Measurements from ENCODE around the gene ESYT3. TPM values are rescaled to one million over a fixed set of nuclear protein-coding genes. Genes with fewer than 3 reads are reported as not detected.

ESYT3 gene
- polyA plus RNA-seq, 2 donors: 0.56 to 0.63 TPM

DNA sequence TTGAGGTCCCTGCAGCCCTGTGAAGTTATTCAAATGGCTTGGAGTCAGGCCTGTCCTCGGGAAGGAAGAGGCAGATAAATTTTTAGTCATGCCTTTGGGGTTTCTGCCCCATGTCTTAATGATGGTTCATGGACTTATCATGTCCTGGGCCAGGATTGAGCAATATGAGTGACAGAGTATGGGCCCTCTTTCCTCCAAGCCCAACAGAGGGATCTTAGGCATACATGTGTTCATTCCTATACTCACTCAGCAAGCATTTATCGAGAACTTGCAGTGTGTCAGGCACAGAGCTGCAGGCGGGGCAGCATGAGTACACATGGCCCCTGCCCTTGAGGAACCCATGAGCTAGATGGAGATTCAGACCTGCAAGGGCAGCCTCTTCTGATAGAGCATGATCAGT is 6.2 kb downstream of the ESYT3 start:
- peaks cover 0 to 4% of the 10 kb centered on the region in 2 donors for H3K27me3 ChIP-seq (ENCODE audit: control insufficient read depth in 1 of 2, insufficient read depth in 2 of 2, low read length in 2 of 2)
- no peaks in the 10 kb centered on the region for H3K36me3 ChIP-seq (ENCODE audit: control insufficient read depth in 2 of 2, insufficient read depth in 2 of 2, low read length in 1 of 2)
- WGBS, 2 donors: 79 to 84% methylated on average over 3 of the region's 3 CpGs
- H3K4me1 ChIP-seq (ENCODE audit: control insufficient read depth in 2 of 2, insufficient read depth in 2 of 2, low read length in 1 of 2): no peaks in the 10 kb centered on the region
- no peaks in the 10 kb centered on the region for H3K9me3 ChIP-seq (ENCODE audit: control insufficient read depth in 2 of 2, insufficient read depth in 1 of 2, low read depth in 1 of 2, low read length in 1 of 2)
- no peak overlapping the region for H3K4me3 ChIP-seq (ENCODE audit: low read depth in 1 of 2, low read length in 2 of 2)
- no peak overlapping the region for H3K27ac ChIP-seq (ENCODE audit: low read depth in 2 of 2, low read length in 1 of 2)

DNA sequence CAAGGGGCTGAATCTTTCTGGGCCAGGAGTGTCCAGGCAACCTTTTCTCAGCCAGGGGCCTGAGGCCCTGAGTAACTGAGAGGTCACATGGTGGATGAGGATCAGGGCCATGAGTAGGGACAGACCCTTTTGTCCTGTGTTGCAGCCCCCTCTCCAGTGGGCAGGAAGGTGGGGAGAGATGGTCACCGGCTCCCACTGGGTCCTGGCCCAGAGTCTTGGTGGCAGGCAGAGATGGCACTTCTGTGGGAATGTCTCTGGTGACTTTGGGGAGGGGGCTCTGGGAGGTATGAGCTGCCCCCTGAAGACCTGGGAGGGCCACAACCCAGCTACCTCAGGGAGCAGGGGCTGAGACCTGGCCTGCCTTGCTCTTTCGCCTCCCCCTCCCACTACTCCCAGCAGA is 6.8 kb downstream of the ESYT3 start:
- 96 to 98% methylated on average over 2 of the region's 2 CpGs for WGBS, 2 donors
- no peak overlapping the region for H3K4me3 ChIP-seq (ENCODE audit: low read depth in 1 of 2, low read length in 2 of 2)
- no peak overlapping the region for H3K27ac ChIP-seq (ENCODE audit: low read depth in 2 of 2, low read length in 1 of 2)
- H3K27me3 ChIP-seq (ENCODE audit: control insufficient read depth in 1 of 2, insufficient read depth in 2 of 2, low read length in 2 of 2): peaks cover 0 to 4% of the 10 kb centered on the region in 2 donors
- H3K36me3 ChIP-seq (ENCODE audit: control insufficient read depth in 2 of 2, insufficient read depth in 2 of 2, low read length in 1 of 2): no peaks in the 10 kb centered on the region
- H3K4me1 ChIP-seq (ENCODE audit: control insufficient read depth in 2 of 2, insufficient read depth in 2 of 2, low read length in 1 of 2): no peaks in the 10 kb centered on the region
- no peaks in the 10 kb centered on the region for H3K9me3 ChIP-seq (ENCODE audit: control insufficient read depth in 2 of 2, insufficient read depth in 1 of 2, low read depth in 1 of 2, low read length in 1 of 2)

DNA sequence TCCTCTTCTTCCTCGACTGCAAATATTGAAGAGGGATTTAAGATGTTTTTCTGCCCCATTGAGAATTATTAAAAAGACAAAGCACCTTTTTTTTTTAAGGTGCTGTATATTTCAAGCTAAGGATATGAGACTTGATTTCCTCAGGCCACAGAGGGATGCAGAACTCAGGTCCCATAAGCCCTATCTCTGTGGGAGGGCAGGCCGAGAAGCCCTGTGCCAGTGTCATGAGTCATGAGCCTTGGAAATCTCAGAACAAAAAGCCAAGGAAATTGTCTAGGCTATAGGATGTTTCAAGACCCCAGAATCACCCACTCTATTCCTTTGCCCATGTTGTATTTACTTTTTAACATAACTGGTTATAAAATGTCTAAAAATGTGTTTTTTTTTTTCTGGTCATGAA is 7.3 kb downstream of the ESYT3 start:
- 46 to 61% methylated on average over 2 of the region's 2 CpGs for WGBS, 2 donors
- peaks cover 0 to 4% of the 10 kb centered on the region in 2 donors for H3K27me3 ChIP-seq (ENCODE audit: control insufficient read depth in 1 of 2, insufficient read depth in 2 of 2, low read length in 2 of 2)
- H3K4me1 ChIP-seq (ENCODE audit: control insufficient read depth in 2 of 2, insufficient read depth in 2 of 2, low read length in 1 of 2): no peaks in the 10 kb centered on the region
- no peak overlapping the region for H3K4me3 ChIP-seq (ENCODE audit: low read depth in 1 of 2, low read length in 2 of 2)
- H3K27ac ChIP-seq (ENCODE audit: low read depth in 2 of 2, low read length in 1 of 2): no peak overlapping the region
- H3K9me3 ChIP-seq (ENCODE audit: control insufficient read depth in 2 of 2, insufficient read depth in 1 of 2, low read depth in 1 of 2, low read length in 1 of 2): no peaks in the 10 kb centered on the region
- no peaks in the 10 kb centered on the region for H3K36me3 ChIP-seq (ENCODE audit: control insufficient read depth in 2 of 2, insufficient read depth in 2 of 2, low read length in 1 of 2)

DNA sequence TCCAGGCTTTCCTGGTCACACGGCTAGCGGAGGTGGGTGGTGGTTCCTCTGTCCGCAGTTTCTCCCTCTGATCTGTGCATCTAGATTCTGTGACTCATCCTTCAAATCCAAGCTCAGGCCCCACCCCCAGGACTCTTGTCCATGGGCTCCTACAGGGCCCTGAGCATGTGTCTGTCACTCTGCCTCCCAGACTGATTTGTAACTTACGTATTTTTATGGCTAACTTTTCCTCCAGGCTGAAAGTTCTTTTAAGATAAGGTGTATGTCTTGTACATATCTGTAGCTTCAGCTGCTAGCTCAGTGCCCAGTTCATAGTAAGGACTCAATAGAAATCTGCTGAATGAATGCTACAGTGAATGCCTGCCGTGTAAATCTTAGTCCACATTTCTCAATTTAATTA is 8.0 kb downstream of the ESYT3 start:
- 74 to 75% methylated on average over 5 of the region's 5 CpGs for WGBS, 2 donors
- Histone ChIP-seq H3K9me3 (ENCODE audit: control insufficient read depth in 2 of 2, insufficient read depth in 1 of 2, low read depth in 1 of 2, low read length in 1 of 2) (no peaks in the 10 kb centered on the region), H3K4me1 (ENCODE audit: control insufficient read depth in 2 of 2, insufficient read depth in 2 of 2, low read length in 1 of 2) (no peaks in the 10 kb centered on the region), H3K27me3 (ENCODE audit: control insufficient read depth in 1 of 2, insufficient read depth in 2 of 2, low read length in 2 of 2) (no peaks in the 10 kb centered on the region), H3K27ac (ENCODE audit: low read depth in 2 of 2, low read length in 1 of 2) (no peak overlapping the region), H3K36me3 (ENCODE audit: control insufficient read depth in 2 of 2, insufficient read depth in 2 of 2, low read length in 1 of 2) (no peaks in the 10 kb centered on the region), H3K4me3 (ENCODE audit: low read depth in 1 of 2, low read length in 2 of 2) (no peak overlapping the region)

DNA sequence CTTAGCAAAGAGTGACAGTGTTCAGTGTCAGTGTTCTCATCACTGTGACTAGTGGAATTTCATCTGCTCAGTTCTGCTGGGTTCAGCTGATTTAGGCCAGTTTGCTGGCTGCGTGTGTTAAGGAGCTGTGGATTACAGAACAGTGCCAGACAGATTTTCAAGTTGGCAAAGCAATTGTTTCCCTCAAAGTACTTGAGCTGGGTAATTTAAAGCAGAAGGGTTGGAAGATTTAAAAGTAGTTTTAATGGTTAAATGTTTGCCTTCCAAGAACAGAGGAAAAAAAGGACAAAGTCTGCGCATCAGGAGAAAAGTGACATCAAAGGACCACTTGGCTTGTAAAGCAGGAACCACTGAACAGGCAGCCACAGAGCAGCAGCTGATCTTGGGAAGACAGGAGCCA is 8.7 kb downstream of the ESYT3 start:
- H3K4me1 ChIP-seq (ENCODE audit: control insufficient read depth in 2 of 2, insufficient read depth in 2 of 2, low read length in 1 of 2): no peaks in the 10 kb centered on the region
- 81 to 83% methylated on average over 2 of the region's 2 CpGs for WGBS, 2 donors
- H3K27ac ChIP-seq (ENCODE audit: low read depth in 2 of 2, low read length in 1 of 2): no peak overlapping the region

DNA sequence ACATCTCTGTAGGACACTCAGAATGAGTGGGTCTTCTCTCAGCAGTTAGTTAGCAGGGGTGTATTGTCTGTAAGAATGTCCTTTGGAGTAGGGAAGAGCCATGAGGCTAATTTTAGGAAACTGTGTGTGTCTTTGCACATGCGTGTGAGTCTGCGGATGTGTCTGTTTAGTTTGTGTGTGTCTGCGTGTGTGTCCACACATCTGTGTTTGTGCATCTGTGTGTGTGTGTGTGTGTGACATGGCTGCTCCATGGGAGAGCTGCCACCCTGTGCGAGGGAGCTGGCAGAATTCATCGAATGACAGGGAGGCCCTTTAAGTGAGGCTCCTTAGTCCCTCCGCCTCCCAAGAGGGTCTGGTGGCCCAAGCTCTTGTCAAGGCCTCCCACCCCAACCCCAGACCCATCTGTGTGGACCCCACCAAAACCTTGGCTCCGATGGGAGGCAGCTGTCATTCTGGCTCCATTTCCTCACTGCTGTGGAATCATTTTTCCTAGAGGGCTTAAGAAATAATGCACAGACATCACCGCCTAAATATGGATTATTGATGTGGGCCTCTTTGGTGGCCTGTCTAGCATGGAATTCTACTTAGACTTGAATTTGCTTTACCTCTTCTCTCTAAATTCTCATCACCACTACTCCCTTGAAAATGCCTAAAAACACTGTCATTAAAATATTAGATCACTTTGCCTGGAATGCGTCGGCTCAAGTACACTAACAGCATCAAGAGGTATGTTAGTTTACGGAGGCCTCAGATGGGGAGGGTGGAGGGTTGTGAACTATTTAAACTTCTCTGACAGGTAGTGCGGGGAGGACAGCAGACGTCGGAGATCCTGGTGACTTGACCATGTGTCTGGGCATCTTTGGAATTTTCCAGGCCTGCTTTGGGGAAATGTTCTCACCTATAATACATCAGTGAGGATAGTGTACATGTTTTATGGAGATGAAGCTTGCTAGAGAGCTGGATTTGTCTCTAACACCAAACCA is 9.4 kb downstream of the ESYT3 start:
- 91 to 94% methylated on average over 14 of the region's 14 CpGs for WGBS, 2 donors
- H3K4me3 ChIP-seq (ENCODE audit: low read depth in 1 of 2, low read length in 2 of 2): no peak overlapping the region
- H3K27me3 ChIP-seq (ENCODE audit: control insufficient read depth in 1 of 2, insufficient read depth in 2 of 2, low read length in 2 of 2): no peaks in the 10 kb centered on the region
- H3K36me3 ChIP-seq (ENCODE audit: control insufficient read depth in 2 of 2, insufficient read depth in 2 of 2, low read length in 1 of 2): no peaks in the 10 kb centered on the region
- no peaks in the 10 kb centered on the region for H3K9me3 ChIP-seq (ENCODE audit: control insufficient read depth in 2 of 2, insufficient read depth in 1 of 2, low read depth in 1 of 2, low read length in 1 of 2)
- H3K4me1 ChIP-seq (ENCODE audit: control insufficient read depth in 2 of 2, insufficient read depth in 2 of 2, low read length in 1 of 2): no peaks in the 10 kb centered on the region
- no peak overlapping the region for H3K27ac ChIP-seq (ENCODE audit: low read depth in 2 of 2, low read length in 1 of 2)

More for the DNA sequence above, 8.7 kb downstream of the ESYT3 start:
- no peaks in the 10 kb centered on the region for H3K9me3 ChIP-seq (ENCODE audit: control insufficient read depth in 2 of 2, insufficient read depth in 1 of 2, low read depth in 1 of 2, low read length in 1 of 2)
- H3K36me3 ChIP-seq (ENCODE audit: control insufficient read depth in 2 of 2, insufficient read depth in 2 of 2, low read length in 1 of 2): no peaks in the 10 kb centered on the region
- no peaks in the 10 kb centered on the region for H3K27me3 ChIP-seq (ENCODE audit: control insufficient read depth in 1 of 2, insufficient read depth in 2 of 2, low read length in 2 of 2)
- no peak overlapping the region for H3K4me3 ChIP-seq (ENCODE audit: low read depth in 1 of 2, low read length in 2 of 2)

DNA sequence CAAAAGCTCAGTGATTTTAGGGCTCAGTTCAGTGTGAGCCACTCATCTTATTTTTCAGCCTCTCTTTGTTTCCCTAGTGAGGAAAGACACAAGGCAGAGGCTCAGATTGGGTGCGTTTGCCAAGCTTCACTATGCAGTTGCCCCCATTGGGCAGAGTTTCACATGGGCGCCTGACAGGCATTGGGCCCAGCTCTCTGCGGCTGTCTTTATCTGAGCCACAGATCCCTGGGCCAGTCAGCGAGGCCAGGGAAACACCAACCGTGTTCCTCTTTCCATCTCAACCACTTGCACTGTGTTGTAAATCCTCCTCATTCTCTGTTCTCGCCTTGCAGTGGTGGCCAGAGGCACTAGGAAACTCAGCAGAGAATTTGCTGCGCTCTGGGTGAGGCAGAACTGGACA is 10.8 kb downstream of the ESYT3 start:
- H3K4me1 ChIP-seq (ENCODE audit: control insufficient read depth in 2 of 2, insufficient read depth in 2 of 2, low read length in 1 of 2): no peaks in the 10 kb centered on the region
- no peak overlapping the region for H3K4me3 ChIP-seq (ENCODE audit: low read depth in 1 of 2, low read length in 2 of 2)
- no peaks in the 10 kb centered on the region for H3K36me3 ChIP-seq (ENCODE audit: control insufficient read depth in 2 of 2, insufficient read depth in 2 of 2, low read length in 1 of 2)
- no peak overlapping the region for H3K27ac ChIP-seq (ENCODE audit: low read depth in 2 of 2, low read length in 1 of 2)
- H3K27me3 ChIP-seq (ENCODE audit: control insufficient read depth in 1 of 2, insufficient read depth in 2 of 2, low read length in 2 of 2): no peaks in the 10 kb centered on the region
- WGBS, 2 donors: 90 to 94% methylated on average over 7 of the region's 7 CpGs
- H3K9me3 ChIP-seq (ENCODE audit: control insufficient read depth in 2 of 2, insufficient read depth in 1 of 2, low read depth in 1 of 2, low read length in 1 of 2): no peaks in the 10 kb centered on the region

DNA sequence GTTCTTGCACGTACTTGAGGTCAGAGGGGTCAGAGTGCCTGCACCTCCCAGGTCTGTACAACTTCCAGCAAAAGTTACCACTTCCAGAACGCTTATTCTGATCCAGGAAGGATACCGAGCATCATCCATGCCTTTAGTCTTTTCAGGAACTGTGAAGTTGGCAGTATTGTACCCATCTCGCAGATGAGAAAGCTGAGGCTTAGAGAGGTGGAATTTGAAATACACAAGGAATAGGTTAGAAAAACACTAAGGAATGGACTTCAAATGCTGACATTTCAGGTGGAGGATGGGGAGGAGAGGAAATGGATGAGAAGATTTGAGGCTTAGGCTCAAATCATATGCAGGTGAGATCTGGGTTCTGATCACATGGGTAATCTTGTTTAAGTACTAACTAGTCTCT is 11.2 kb downstream of the ESYT3 start:
- H3K27ac ChIP-seq (ENCODE audit: low read depth in 2 of 2, low read length in 1 of 2): no peak overlapping the region
- H3K4me3 ChIP-seq (ENCODE audit: low read depth in 1 of 2, low read length in 2 of 2): no peak overlapping the region
- WGBS, 2 donors: 92 to 93% methylated on average over 4 of the region's 4 CpGs
- H3K4me1 ChIP-seq (ENCODE audit: control insufficient read depth in 2 of 2, insufficient read depth in 2 of 2, low read length in 1 of 2): no peaks in the 10 kb centered on the region
- no peaks in the 10 kb centered on the region for H3K36me3 ChIP-seq (ENCODE audit: control insufficient read depth in 2 of 2, insufficient read depth in 2 of 2, low read length in 1 of 2)
- no peaks in the 10 kb centered on the region for H3K9me3 ChIP-seq (ENCODE audit: control insufficient read depth in 2 of 2, insufficient read depth in 1 of 2, low read depth in 1 of 2, low read length in 1 of 2)
- no peaks in the 10 kb centered on the region for H3K27me3 ChIP-seq (ENCODE audit: control insufficient read depth in 1 of 2, insufficient read depth in 2 of 2, low read length in 2 of 2)

DNA sequence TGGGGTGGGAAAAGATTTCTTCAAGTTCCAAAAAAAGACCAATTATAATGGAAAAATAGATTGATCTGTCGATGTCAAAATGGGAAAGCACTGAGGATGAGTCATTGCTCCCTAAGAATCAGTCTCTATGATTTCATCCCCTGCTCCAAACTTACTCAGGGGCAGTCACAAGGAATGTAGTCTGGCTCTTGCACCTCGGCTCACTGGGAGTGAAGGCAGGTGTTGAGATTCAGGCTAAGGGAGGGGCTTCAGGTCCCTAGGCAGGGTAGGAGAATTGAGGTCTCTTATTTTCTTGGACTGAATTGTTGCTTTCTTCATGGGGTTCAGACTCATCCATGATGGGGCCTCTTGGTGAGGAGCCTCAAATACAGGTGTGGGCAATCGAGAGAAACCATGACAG is 14.2 kb downstream of the ESYT3 start:
- H3K27me3 ChIP-seq (ENCODE audit: control insufficient read depth in 1 of 2, insufficient read depth in 2 of 2, low read length in 2 of 2): no peaks in the 10 kb centered on the region
- no peak overlapping the region for H3K4me3 ChIP-seq (ENCODE audit: low read depth in 1 of 2, low read length in 2 of 2)
- no peaks in the 10 kb centered on the region for H3K4me1 ChIP-seq (ENCODE audit: control insufficient read depth in 2 of 2, insufficient read depth in 2 of 2, low read length in 1 of 2)
- WGBS, 2 donors: 79 to 80% methylated on average over 3 of the region's 3 CpGs
- no peaks in the 10 kb centered on the region for H3K36me3 ChIP-seq (ENCODE audit: control insufficient read depth in 2 of 2, insufficient read depth in 2 of 2, low read length in 1 of 2)
- no peaks in the 10 kb centered on the region for H3K9me3 ChIP-seq (ENCODE audit: control insufficient read depth in 2 of 2, insufficient read depth in 1 of 2, low read depth in 1 of 2, low read length in 1 of 2)
- H3K27ac ChIP-seq (ENCODE audit: low read depth in 2 of 2, low read length in 1 of 2): no peak overlapping the region

DNA sequence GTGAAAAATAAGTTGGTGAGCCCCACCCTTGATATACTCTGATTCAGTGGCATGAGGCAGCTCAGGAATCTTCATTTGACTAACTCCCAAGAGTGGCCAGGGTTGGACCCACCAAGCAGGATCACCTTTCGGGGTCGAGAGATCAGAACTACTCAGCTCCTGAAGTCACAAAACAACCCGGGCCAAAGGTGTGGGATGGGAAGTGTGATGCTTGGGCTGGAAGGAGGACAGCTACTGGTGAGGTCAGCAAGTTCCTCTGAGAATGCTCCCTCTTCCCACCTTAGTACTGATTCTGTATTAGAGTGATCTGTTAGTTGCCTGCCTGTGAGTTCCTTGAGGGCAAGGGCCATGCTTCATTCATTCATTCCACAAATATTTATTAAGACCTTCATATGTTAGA is 15.1 kb downstream of the ESYT3 start:
- Histone ChIP-seq H3K27ac (ENCODE audit: low read depth in 2 of 2, low read length in 1 of 2) (no peak overlapping the region), H3K9me3 (ENCODE audit: control insufficient read depth in 2 of 2, insufficient read depth in 1 of 2, low read depth in 1 of 2, low read length in 1 of 2) (no peaks in the 10 kb centered on the region), H3K27me3 (ENCODE audit: control insufficient read depth in 1 of 2, insufficient read depth in 2 of 2, low read length in 2 of 2) (no peaks in the 10 kb centered on the region), H3K4me1 (ENCODE audit: control insufficient read depth in 2 of 2, insufficient read depth in 2 of 2, low read length in 1 of 2) (no peaks in the 10 kb centered on the region), H3K36me3 (ENCODE audit: control insufficient read depth in 2 of 2, insufficient read depth in 2 of 2, low read length in 1 of 2) (no peaks in the 10 kb centered on the region), H3K4me3 (ENCODE audit: low read depth in 1 of 2, low read length in 2 of 2) (no peak overlapping the region)
- WGBS, 2 donors: 85 to 91% methylated on average over 3 of the region's 3 CpGs
